Choroid plexus epithelial cell (primary cell): Measurements from ENCODE around the gene VAPB.

Experiments
- DNase-seq: peaks from one replicate; pipeline ENCODE4 v3.0.0-alpha.2; 2010; ENCODE audit warnings: low read depth
- H3K4me3 ChIP-seq: 2 replicates; pipeline ENCODE4 v1.5.1; 2011; ENCODE audit warnings: low read depth, mild to moderate bottlenecking, control low read depth, low read length, moderate library complexity
- CTCF ChIP-seq: conservative IDR thresholded peaks from 2 replicates; pipeline ENCODE4 v1.5.1; 2011; ENCODE audit warnings: low read depth, mild to moderate bottlenecking, control low read depth, inconsistent platforms, low read length, moderate library complexity

VAPB gene

DNA sequence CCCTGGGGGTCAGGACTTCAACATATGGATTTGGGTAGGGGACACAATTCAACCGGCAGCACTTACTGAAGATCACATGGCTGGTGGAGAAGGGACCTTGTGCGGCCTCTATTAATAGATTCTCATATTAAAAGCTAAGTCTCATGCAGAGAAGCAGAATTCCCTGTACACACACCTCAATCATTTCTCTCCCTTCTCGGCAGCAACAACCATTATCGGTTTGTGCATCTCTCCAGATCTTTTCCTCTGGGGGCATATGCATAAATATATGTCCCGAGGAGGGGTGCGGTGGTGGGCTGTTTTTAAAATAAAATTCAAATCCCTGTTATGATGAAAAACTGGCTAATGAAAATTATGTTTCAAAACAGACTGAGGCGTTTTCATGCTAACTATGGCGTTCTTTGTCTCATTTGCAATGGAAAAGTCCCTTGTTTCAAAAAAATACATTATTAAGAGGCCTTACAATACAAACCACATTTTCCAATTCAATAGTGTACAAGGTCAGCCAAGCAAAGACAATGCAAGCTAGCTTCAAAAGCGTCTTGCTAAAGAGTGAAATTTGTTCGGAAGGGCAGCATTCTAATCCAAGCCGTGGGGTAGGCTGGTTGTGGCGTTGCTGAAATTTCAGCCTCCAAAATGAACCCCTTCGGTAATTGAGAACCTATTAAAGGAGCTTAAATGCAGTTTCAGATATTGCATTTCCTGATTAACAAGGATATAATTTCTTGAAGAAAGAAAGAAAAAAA, 108.9 kb downstream of the VAPB start:
- no peak for DNase-seq
- H3K4me3 ChIP-seq: no peak overlapping the region
- TF ChIP-seq CTCF: no peak

- no peak for TF ChIP-seq CTCF
- DNase-seq: no peak
- no peak overlapping the region for H3K4me3 ChIP-seq
Measured at GRCh38 chr20:58498470-58499068, 109.5 kb downstream of the VAPB start.

- no peak for DNase-seq
- TF ChIP-seq CTCF: no peak
- no peak overlapping the region for H3K4me3 ChIP-seq
Measured at GRCh38 chr20:58500256-58500655, 111.2 kb downstream of the VAPB start.
